ENCODE results near the gene KRTAP9-7.

- TF ChIP-seq CTCF (IDR thresholded peaks at IDR 0.05; ENCODE audit: low read depth, low read length, missing input control) = no peak
- TF ChIP-seq FOXA1 (IDR thresholded peaks at IDR 0.05) = no peak
Measured at GRCh38 chr17:41264599-41264998, 10.9 kb upstream of the KRTAP9-7 start.
